Measurements from ENCODE around the gene TMEM41A. TPM values are rescaled to one million over a fixed set of nuclear protein-coding genes. Genes with fewer than 3 reads are reported as not detected.
"Not testable (repeated sequence)": the region's sequence is repeated elsewhere in the genome, so short reads cannot be mapped to it uniquely, and the experiment has no call there.

Gene TMEM41A
- total RNA-seq, 1 donor from 2014 or later = 9.6 TPM

GRCh38 chr3:185460309-185460708, 38.5 kb downstream of the TMEM41A start:
- no peaks in the 10 kb centered on the region for H3K27me3 ChIP-seq
- DNase-seq (ENCODE audit: extremely low spot score in 2 of 2) = no peak
- no peaks in the 10 kb centered on the region for H3K36me3 ChIP-seq
- no peaks in the 10 kb centered on the region for H3K4me1 ChIP-seq
- H3K27ac ChIP-seq = no peak overlapping the region
- H3K4me3 ChIP-seq = no peak overlapping the region
- intact Hi-C loops (cut with DNase I) = no loop called here
- H3K9me3 ChIP-seq = no peaks in the 10 kb centered on the region
- TF ChIP-seq CTCF (IDR thresholded peaks at IDR 0.05) (no peak), POLR2AphosphoS5 (IDR thresholded peaks at IDR 0.05; ENCODE audit: insufficient read depth in 1 of 2, low read depth in 1 of 2) (no peak), POLR2A (IDR thresholded peaks at IDR 0.05) (no peak)

DNA sequence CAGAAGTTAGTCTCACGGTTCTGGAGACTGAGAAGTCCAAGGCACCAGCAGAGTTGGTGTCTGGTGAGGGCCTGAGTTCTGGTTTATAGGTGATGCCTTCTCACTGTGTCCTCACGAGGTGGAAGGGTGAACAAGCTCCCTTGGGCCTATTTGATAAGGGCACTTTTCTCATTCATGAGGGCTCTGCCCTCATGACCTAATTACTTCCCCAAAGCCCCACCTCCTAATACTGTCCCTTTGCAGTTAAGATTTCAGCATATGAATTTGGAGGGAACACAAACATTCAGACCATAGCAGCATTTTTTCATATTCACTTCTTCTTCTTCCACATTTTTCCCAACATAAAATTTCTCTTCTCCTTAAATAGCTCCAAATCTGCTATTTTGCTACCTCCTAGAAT, 41.5 kb downstream of the TMEM41A start:
- H3K9me3 ChIP-seq = no peaks in the 10 kb centered on the region
- H3K4me1 ChIP-seq = no peaks in the 10 kb centered on the region
- no peak for DNase-seq (ENCODE audit: extremely low spot score in 2 of 2)
- no peak overlapping the region for H3K27ac ChIP-seq
- H3K27me3 ChIP-seq = no peaks in the 10 kb centered on the region
- no peaks in the 10 kb centered on the region for H3K36me3 ChIP-seq
- intact Hi-C loops (cut with DNase I) = no loop called here
- no peak overlapping the region for H3K4me3 ChIP-seq
- TF ChIP-seq CTCF (IDR thresholded peaks at IDR 0.05) (no peak), POLR2A (IDR thresholded peaks at IDR 0.05) (no peak), POLR2AphosphoS5 (IDR thresholded peaks at IDR 0.05; ENCODE audit: insufficient read depth in 1 of 2, low read depth in 1 of 2) (no peak)

GRCh38 chr3:185451432-185451831, 47.4 kb downstream of the TMEM41A start:
- intact Hi-C loops (cut with DNase I) = not testable (repeated sequence)

DNA sequence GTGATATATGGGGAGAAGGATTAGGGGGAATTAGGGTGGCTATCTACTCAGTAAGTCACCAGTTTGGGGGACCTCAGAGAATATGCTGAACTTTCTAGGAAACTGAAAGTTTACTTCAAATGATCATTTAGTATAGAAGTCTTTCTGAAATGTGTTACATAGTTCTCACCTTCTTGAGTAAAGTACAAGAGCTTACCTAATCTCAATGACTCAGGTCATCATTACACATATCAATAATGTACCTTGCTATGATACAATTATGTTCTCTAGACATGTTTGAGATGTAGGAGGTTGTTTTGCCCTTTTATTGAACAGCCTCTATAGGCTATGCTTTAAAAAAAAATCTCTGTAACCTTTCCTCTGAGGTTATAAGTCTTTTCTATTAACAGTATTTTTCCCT, 50.7 kb downstream of the TMEM41A start:
- TF ChIP-seq CTCF (IDR thresholded peaks at IDR 0.05) (no peak), POLR2AphosphoS5 (IDR thresholded peaks at IDR 0.05; ENCODE audit: insufficient read depth in 1 of 2, low read depth in 1 of 2) (no peak), POLR2A (IDR thresholded peaks at IDR 0.05) (no peak)
- intact Hi-C loops (cut with DNase I) = no loop called here
- Histone ChIP-seq H3K9me3 (no peaks in the 10 kb centered on the region), H3K36me3 (peaks cover 0 to 6% of the 10 kb centered on the region in 2 donors), H3K4me3 (no peak overlapping the region), H3K27me3 (no peaks in the 10 kb centered on the region), H3K4me1 (no peaks in the 10 kb centered on the region), H3K27ac (no peak overlapping the region)
- no peak for DNase-seq (ENCODE audit: extremely low spot score in 2 of 2)

More at GRCh38 chr3:185451432-185451831, 47.4 kb downstream of the TMEM41A start:
- not testable (repeated sequence) for H3K4me1 ChIP-seq; DNase-seq (ENCODE audit: extremely low spot score in 2 of 2); H3K27me3 ChIP-seq; H3K4me3 ChIP-seq; H3K36me3 ChIP-seq; H3K9me3 ChIP-seq; H3K27ac ChIP-seq

DNA sequence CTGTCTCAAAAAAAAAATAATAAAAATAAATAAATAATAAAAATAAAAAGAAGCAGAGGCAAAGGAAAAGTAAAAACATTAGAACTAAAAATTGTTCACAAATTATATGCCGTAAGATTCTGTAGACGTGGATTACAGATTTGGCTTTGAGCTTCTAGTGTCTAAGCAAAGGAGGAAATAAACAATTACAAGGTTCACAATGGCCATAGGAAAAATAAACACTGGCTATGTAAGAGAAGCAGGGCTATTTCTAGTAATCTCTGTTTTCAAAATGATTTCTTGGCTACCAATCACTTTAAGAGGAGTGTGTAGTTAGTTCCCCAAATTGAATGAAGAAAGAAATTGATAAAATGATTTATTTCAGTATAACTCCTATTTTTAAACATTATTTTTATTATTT, 54.5 kb downstream of the TMEM41A start:
- no peaks in the 10 kb centered on the region for H3K27me3 ChIP-seq
- no peaks in the 10 kb centered on the region for H3K36me3 ChIP-seq
- no peaks in the 10 kb centered on the region for H3K9me3 ChIP-seq
- intact Hi-C loops (cut with DNase I) = no loop called here
- H3K4me3 ChIP-seq = no peak overlapping the region
- DNase-seq (ENCODE audit: extremely low spot score in 2 of 2) = no peak
- no peaks in the 10 kb centered on the region for H3K4me1 ChIP-seq
- no peak for TF ChIP-seq POLR2AphosphoS5 (IDR thresholded peaks at IDR 0.05; ENCODE audit: insufficient read depth in 1 of 2, low read depth in 1 of 2)
- TF ChIP-seq CTCF (IDR thresholded peaks at IDR 0.05) = no peak
- no peak for TF ChIP-seq POLR2A (IDR thresholded peaks at IDR 0.05)
- no peak overlapping the region for H3K27ac ChIP-seq

DNA sequence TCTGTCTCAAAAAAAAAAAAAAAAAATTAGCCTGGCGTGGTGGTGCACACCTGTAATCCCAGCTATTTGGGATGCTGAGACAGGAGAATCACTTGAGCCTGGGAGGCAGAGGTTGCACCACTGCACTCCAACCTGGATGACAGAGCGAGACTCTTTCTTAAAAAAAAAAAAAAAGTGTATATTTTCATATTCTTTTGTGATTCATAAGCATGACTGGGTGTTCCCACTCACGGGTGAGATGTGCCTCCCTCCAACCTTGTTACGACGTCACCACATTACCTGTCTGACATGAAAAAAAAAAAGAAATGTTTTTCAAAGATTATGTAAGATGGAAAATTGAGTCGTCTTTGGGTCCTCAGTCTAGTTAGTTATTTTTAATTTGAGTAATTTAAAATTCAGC, 56.8 kb downstream of the TMEM41A start:
- Histone ChIP-seq H3K27me3 (no peaks in the 10 kb centered on the region), H3K36me3 (no peaks in the 10 kb centered on the region), H3K4me3 (no peak overlapping the region), H3K9me3 (no peaks in the 10 kb centered on the region), H3K4me1 (no peaks in the 10 kb centered on the region), H3K27ac (no peak overlapping the region)
- intact Hi-C loops (cut with DNase I) = no loop called here
- TF ChIP-seq CTCF (IDR thresholded peaks at IDR 0.05) (no peak), POLR2AphosphoS5 (IDR thresholded peaks at IDR 0.05; ENCODE audit: insufficient read depth in 1 of 2, low read depth in 1 of 2) (no peak), POLR2A (IDR thresholded peaks at IDR 0.05) (no peak)
- DNase-seq (ENCODE audit: extremely low spot score in 2 of 2) = no peak
